Sigmoid colon (tissue), 7 donors: ENCODE data around the gene XPR1. TPM values are rescaled to one million over a fixed set of nuclear protein-coding genes. Genes with fewer than 3 reads are reported as not detected.
"Not testable (repeated sequence)": the region's sequence is repeated elsewhere in the genome, so short reads cannot be mapped to it uniquely, and the experiment has no call there.

Experiments used
- DNase-seq: peaks from one replicate; pipeline ENCODE4 v3.0.0-alpha.2; 2019
- H3K27ac ChIP-seq, 4 donors: fragments of 200-600 bp; sonication (generic); one replicate each; pipeline ENCODE4 v1.5.1; 2016 to 2019; ENCODE audit warnings: mild to moderate bottlenecking in 1 of 4
- H3K27me3 ChIP-seq, 3 donors: fragments of 200-600 bp; sonication (generic); one replicate each; pipeline ENCODE4 v1.5.1; 2019; ENCODE audit warnings: mild to moderate bottlenecking in 1 of 3
- H3K36me3 ChIP-seq, 4 donors: fragments of 200-600 bp; sonication (generic); one replicate each; pipeline ENCODE4 v1.5.1; 2016 to 2019
- H3K4me1 ChIP-seq, 4 donors: fragments of 200-600 bp; sonication (generic); one replicate each; pipeline ENCODE4 v1.5.1; 2017 to 2019
- H3K4me3 ChIP-seq, 4 donors: fragments of 200-600 bp; sonication (generic); one replicate each; pipeline ENCODE4 v1.5.1; 2017 to 2019; ENCODE audit warnings: mild to moderate bottlenecking in 2 of 4, moderate library complexity in 1 of 4
- H3K9me3 ChIP-seq, 4 donors: fragments of 200-600 bp in 3 of 4; sonication (generic) in 3 of 4; one replicate each; pipeline versions ENCODE4 v1.5.1 to v1.6.1; 2013 to 2019
- EP300 ChIP-seq, 4 donors: sonication (generic); formaldehyde crosslinking; IDR thresholded peaks; one replicate each; pipeline ENCODE4 v1.6.1; 2017; ENCODE audit warnings: antibody characterized with exemption in 4 of 4
- POLR2A ChIP-seq, 2 donors: fragments of 450-650 bp; IDR thresholded peaks; one replicate each; pipeline ENCODE4 v1.6.1; 2016; ENCODE audit warnings: antibody characterized with exemption in 2 of 2, mild to moderate bottlenecking in 2 of 2, moderate library complexity in 2 of 2
- POLR2AphosphoS5 ChIP-seq, 4 donors: sonication (generic); formaldehyde crosslinking; IDR thresholded peaks; one replicate each; pipeline ENCODE4 v1.6.1; 2017; ENCODE audit warnings: antibody characterized with exemption in 4 of 4
- WGBS, 2 donors: extraction: QIAGEN DNeasy Blood & Tissue Kit; methylation state at CpG; one replicate each; pipeline ENCODE4 v1.1.7; 2013; 5-methylcytosine and 5-hydroxymethylcytosine counted together
- intact Hi-C: fragments of 100-400 bp; cut with DNase I; formaldehyde crosslinking; loops from one replicate; pipeline ENCODE4 v1.15.1; 2023
- polyA plus RNA-seq, 3 donors: library from polyadenylated mRNA; stranded (reverse); fragments of 200-250 nt; gene quantifications; one replicate each; pipeline ENCODE4 v1.2.3, GENCODE V29; 2013
- total RNA-seq, 4 donors: library from RNA; depleted of rRNA; stranded (reverse); fragments of >200 nt; gene quantifications; one replicate each; pipeline ENCODE4 v1.1.0, GENCODE V29; 2016
- TF ChIP-seq, protein P1 (sequence below), 4 experiments: fragments of 450-650 bp in 3 of 4; fragments of 200-600 bp in 1 of 4; IDR thresholded peaks; one replicate each; pipeline ENCODE4 v1.5.1; 2016 to 2019; ENCODE audit warnings: antibody characterized with exemption in 4 of 4, mild to moderate bottlenecking in 3 of 4, moderate library complexity in 2 of 4
- donor health status: healthy with polysubstance abuse.
- donor health status: Bipolar disorder and iron deficiency.
- donor health status: healthy.

XPR1 gene
- total and polyA plus RNA-seq, 7 donors: 1.8 to 18.8 (median 11.3) TPM

DNA sequence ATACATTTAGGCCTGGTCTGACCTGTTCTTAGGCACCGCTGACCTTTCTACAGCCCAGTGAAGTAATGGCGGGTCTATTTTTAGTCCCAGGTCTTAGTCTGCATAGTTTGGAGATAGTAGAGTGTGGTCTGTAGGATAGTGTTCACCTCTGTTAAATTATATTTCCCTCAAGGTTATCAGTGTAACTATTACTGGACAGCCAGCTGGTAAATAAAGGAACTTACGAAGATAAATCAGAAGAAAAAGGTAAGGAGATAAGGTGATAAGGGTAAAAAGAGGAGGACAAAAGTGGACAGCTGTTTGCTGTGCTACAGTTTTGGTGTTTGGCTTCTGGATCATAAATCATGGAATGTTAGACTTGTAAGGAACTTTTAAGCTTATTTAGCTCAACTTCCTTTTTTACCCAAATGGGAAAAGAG, 8.7 kb downstream of the XPR1 start:
- 88 to 89% methylated on average over 3 of the region's 3 CpGs for WGBS, 2 donors
- intact Hi-C loops: no loop called here
- Histone ChIP-seq H3K27ac (no peak overlapping the region), H3K4me1 (peaks cover 0 to 36% (median 14%) of the 10 kb centered on the region in 4 donors), H3K9me3 (no peaks in the 10 kb centered on the region), H3K27me3 (no peaks in the 10 kb centered on the region), H3K4me3 (no peak overlapping the region), H3K36me3 (no peaks in the 10 kb centered on the region)
- TF ChIP-seq POLR2AphosphoS5 (IDR thresholded peaks at IDR 0.05) (no peak), EP300 (IDR thresholded peaks at IDR 0.05) (no peak), POLR2A (IDR thresholded peaks at IDR 0.05) (no peak)
- DNase-seq: no peak

DNA sequence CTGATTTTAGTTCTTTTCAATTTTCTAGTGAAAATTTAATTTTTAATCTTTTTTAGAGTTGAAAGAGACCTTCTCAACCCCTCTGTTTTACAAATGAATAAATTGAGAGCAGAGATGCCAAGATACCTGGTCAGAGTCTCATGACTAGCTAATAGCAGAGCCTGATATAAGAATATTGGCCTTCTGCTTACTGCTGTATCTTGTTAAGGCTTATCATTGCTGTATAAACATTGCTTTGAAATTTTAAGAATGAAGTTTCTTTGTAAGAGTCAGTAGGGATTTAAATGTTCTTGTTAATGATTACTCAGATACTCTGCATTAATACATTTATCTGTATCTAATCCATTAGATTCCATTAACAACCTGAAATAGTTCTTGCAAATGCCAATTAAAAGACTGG, 9.8 kb downstream of the XPR1 start:
- TF ChIP-seq EP300 (IDR thresholded peaks at IDR 0.05) (no peak), POLR2AphosphoS5 (IDR thresholded peaks at IDR 0.05) (no peak), POLR2A (IDR thresholded peaks at IDR 0.05) (no peak)
- TF ChIP-seq, protein P1, sequence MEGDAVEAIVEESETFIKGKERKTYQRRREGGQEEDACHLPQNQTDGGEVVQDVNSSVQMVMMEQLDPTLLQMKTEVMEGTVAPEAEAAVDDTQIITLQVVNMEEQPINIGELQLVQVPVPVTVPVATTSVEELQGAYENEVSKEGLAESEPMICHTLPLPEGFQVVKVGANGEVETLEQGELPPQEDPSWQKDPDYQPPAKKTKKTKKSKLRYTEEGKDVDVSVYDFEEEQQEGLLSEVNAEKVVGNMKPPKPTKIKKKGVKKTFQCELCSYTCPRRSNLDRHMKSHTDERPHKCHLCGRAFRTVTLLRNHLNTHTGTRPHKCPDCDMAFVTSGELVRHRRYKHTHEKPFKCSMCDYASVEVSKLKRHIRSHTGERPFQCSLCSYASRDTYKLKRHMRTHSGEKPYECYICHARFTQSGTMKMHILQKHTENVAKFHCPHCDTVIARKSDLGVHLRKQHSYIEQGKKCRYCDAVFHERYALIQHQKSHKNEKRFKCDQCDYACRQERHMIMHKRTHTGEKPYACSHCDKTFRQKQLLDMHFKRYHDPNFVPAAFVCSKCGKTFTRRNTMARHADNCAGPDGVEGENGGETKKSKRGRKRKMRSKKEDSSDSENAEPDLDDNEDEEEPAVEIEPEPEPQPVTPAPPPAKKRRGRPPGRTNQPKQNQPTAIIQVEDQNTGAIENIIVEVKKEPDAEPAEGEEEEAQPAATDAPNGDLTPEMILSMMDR (IDR thresholded peaks at IDR 0.05): no peak
- H3K4me3 ChIP-seq: no peak overlapping the region
- no peaks in the 10 kb centered on the region for H3K9me3 ChIP-seq
- no peak for DNase-seq
- H3K4me1 ChIP-seq: peaks cover 0 to 28% (median 14%) of the 10 kb centered on the region in 4 donors
- intact Hi-C loops: no loop called here
- H3K36me3 ChIP-seq: no peaks in the 10 kb centered on the region
- no peaks in the 10 kb centered on the region for H3K27me3 ChIP-seq
- H3K27ac ChIP-seq: no peak overlapping the region

DNA sequence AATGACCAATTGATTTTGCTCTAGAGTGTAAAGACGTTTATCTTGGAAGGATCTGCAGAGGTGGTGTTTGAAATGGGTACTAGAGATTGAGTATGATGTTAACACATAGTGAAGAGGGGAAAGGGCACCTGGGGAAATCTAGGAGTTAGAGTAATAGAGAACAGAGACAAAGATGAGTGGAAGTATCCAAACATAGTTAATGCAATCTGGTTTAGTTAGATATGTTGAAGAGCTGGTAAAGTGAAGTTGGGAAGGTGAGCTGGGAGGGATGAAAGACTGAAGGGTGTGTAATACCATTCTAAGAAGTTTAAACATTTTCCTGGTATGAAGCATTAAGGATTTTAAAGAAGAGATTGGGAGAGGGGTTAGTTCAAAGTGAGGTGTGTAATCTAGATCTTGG, 11.0 kb downstream of the XPR1 start:
- H3K9me3 ChIP-seq: no peaks in the 10 kb centered on the region
- 89 to 92% methylated on average over 1 of the region's 1 CpG for WGBS, 2 donors
- no peak overlapping the region for H3K4me3 ChIP-seq
- H3K27ac ChIP-seq: no peak overlapping the region
- intact Hi-C loops: no loop called here
- TF ChIP-seq, protein P1 (IDR thresholded peaks at IDR 0.05): no peak
- TF ChIP-seq POLR2AphosphoS5 (IDR thresholded peaks at IDR 0.05): no peak
- no peak for TF ChIP-seq EP300 (IDR thresholded peaks at IDR 0.05)
- no peak for TF ChIP-seq POLR2A (IDR thresholded peaks at IDR 0.05)
- H3K4me1 ChIP-seq: peaks cover 0 to 28% (median 14%) of the 10 kb centered on the region in 4 donors
- no peaks in the 10 kb centered on the region for H3K36me3 ChIP-seq
- no peak for DNase-seq
- H3K27me3 ChIP-seq: no peaks in the 10 kb centered on the region

DNA sequence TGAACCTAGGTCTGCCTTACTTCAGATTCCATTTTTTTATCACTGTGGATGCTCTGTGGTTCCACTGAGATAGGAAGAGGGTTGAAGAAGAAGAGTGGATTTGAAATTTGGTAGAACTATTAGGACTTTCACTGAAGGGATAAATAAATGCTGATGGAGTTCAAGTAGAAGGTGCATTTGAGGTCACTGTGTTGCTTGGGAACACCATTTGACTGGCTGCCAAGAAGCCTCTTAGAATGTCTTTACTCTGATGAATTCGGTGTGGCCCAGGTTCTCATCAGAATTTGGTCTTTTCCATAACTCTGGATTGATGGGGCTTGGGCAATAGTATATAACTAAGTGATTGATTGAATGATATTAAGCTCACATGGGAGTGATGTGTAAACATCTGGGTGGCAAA, 11.9 kb downstream of the XPR1 start:
- Histone ChIP-seq H3K4me1 (peaks cover 0 to 28% (median 14%) of the 10 kb centered on the region in 4 donors), H3K27ac (no peak overlapping the region), H3K4me3 (no peak overlapping the region), H3K36me3 (no peaks in the 10 kb centered on the region), H3K9me3 (no peaks in the 10 kb centered on the region), H3K27me3 (no peaks in the 10 kb centered on the region)
- WGBS, 2 donors: 66 to 67% methylated on average over 1 of the region's 1 CpG
- no peak for DNase-seq
- TF ChIP-seq POLR2A (IDR thresholded peaks at IDR 0.05) (no peak), EP300 (IDR thresholded peaks at IDR 0.05) (no peak), POLR2AphosphoS5 (IDR thresholded peaks at IDR 0.05) (no peak)
- TF ChIP-seq, protein P1 (IDR thresholded peaks at IDR 0.05): no peak
- intact Hi-C loops: no loop called here

DNA sequence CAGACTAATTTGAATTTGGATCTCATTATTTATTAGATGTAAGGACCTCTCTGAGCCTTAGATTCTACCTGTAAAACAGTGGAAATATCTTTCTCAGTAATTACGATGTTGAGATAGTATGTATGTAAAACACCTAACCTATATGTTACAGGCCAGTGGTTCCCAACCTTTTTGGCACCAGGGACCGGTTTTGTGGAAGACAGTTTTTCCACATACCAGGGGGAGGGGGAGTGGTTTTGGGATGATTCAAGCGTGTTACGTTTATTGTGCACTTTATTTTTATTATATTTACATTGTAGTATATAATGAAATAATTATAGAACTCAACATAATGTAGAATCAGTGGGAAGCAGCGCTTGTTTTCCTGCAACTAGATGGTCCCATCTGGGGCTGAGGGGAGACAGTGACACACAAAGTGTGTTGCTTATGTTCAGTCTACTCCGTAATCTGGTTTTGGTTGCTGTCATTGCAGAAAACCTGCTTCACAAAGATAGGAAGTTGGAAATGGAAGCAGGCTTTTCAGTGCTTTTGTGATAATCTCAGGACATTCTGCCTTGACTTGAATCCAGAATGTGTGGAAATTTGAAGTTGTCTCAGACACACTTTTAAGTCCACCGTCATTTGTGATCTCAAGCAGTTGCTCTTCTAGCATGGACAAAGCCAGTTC, 12.8 kb downstream of the XPR1 start:
- TF ChIP-seq EP300 (IDR thresholded peaks at IDR 0.05) (no peak), POLR2A (IDR thresholded peaks at IDR 0.05) (no peak), POLR2AphosphoS5 (IDR thresholded peaks at IDR 0.05) (no peak)
- TF ChIP-seq, protein P1 (IDR thresholded peaks at IDR 0.05): no peak
- intact Hi-C loops: no loop called here
- Histone ChIP-seq H3K9me3 (no peaks in the 10 kb centered on the region), H3K4me3 (no peak overlapping the region), H3K36me3 (no peaks in the 10 kb centered on the region), H3K27me3 (no peaks in the 10 kb centered on the region), H3K4me1 (peaks cover 0 to 28% (median 14%) of the 10 kb centered on the region in 4 donors), H3K27ac (no peak overlapping the region)
- DNase-seq: no peak
- 55 to 80% methylated on average over 7 of the region's 7 CpGs for WGBS, 2 donors

DNA sequence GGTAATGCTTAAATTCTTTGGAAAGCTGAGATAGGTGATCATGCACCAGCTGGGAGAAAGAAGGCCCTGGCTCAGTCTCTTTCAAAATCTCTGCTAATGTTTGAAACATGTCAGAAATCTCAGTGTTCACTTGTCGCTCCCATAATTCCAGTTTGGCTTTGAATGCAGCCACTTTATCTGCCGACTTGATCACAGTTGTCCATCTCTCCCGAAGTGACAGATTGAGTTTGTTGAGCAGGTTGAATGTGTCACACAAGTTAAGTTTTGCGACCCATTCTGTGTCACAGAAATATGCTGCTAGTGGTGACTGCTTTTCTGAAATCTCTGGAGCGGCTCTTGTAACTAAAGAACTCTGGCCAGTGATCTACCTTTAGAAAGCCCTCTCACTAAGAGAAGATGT, 13.4 kb downstream of the XPR1 start:
- H3K36me3 ChIP-seq, DNase-seq, H3K27me3 ChIP-seq, intact Hi-C loops, H3K27ac ChIP-seq, H3K9me3 ChIP-seq, H3K4me3 ChIP-seq: not testable (repeated sequence)
- WGBS, 2 donors: 94 to 95% methylated on average over 5 of the region's 5 CpGs
- peaks cover 0 to 28% (median 14%) of the 10 kb centered on the region in 4 donors for H3K4me1 ChIP-seq
